CD4-positive, alpha-beta memory T cell (primary cell): Measurements from ENCODE around the gene ARFGEF3. TPM values are rescaled to one million over a fixed set of nuclear protein-coding genes. Genes with fewer than 3 reads are reported as not detected.

Experiments
- CTCF ChIA-PET: fragments of 350-600 bp; sonication (Branson Sonifier 250); formaldehyde crosslinking; loops from one replicate; lab custom pipeline; 2021; ENCODE audit warnings: inconsistent platforms; ENCODE audit not compliant: partially characterized antibody; lab: Charles Lee
- POLR2A ChIA-PET: fragments of 350-600 bp; sonication (Branson Sonifier 250); formaldehyde crosslinking; loops from one replicate; lab custom pipeline; 2021; ENCODE audit not compliant: partially characterized antibody; lab: Charles Lee
- DNase-seq, 5 donors: peaks; one replicate each; pipeline versions ENCODE4 v3.0.0 to v3.0.0-alpha.2; 2020 to 2022; ENCODE audit warnings: mixed read lengths in 1 of 5
- H3K27ac ChIP-seq: one replicate; pipeline ENCODE4 v1.7.0; 2013; ENCODE audit warnings: low read depth, low read length
- H3K27me3 ChIP-seq: 2 replicates; pipeline ENCODE4 v1.7.0; 2013; ENCODE audit warnings: mild to moderate bottlenecking, low read length, moderate library complexity; ENCODE audit not compliant: insufficient read depth
- H3K36me3 ChIP-seq: 2 replicates; pipeline ENCODE4 v1.7.0; 2013; ENCODE audit warnings: mild to moderate bottlenecking, low read length, moderate library complexity; ENCODE audit not compliant: insufficient read depth
- H3K4me1 ChIP-seq: 2 replicates; pipeline ENCODE4 v1.7.0; 2013; ENCODE audit warnings: mild to moderate bottlenecking, low read length, moderate library complexity; ENCODE audit not compliant: insufficient read depth
- H3K4me3 ChIP-seq, 2 donors: one replicate each; pipeline ENCODE4 v1.7.0; 2013; ENCODE audit warnings: low read length in 2 of 2, mild to moderate bottlenecking in 1 of 2
- H3K9me3 ChIP-seq, 2 donors: one replicate each; pipeline ENCODE4 v1.7.0; 2013; ENCODE audit warnings: low read length in 2 of 2, control low read depth in 1 of 2; ENCODE audit not compliant: control insufficient read depth in 1 of 2
- H3K27ac Mint-ChIP-seq, 7 donors: one replicate each; pipeline ENCODE4 v1.8.0; 2020 to 2021; ENCODE audit warnings: mixed read lengths in 7 of 7, mild to moderate bottlenecking in 6 of 7, inconsistent platforms in 3 of 7, moderate library complexity in 3 of 7
- H3K27me3 Mint-ChIP-seq, 2 donors: one replicate each; pipeline ENCODE4 v1.8.0; 2020 to 2021; ENCODE audit warnings: mixed read lengths in 2 of 2
- H3K36me3 Mint-ChIP-seq, 2 donors: one replicate each; pipeline ENCODE4 v1.8.0; 2020 to 2021; ENCODE audit warnings: mixed read lengths in 2 of 2, inconsistent platforms in 1 of 2, mild to moderate bottlenecking in 1 of 2
- H3K4me1 Mint-ChIP-seq, 4 donors: one replicate each; pipeline ENCODE4 v1.8.0; 2020 to 2021; ENCODE audit warnings: mixed read lengths in 4 of 4, mild to moderate bottlenecking in 1 of 4
- H3K4me3 Mint-ChIP-seq, 8 donors: one replicate each; pipeline ENCODE4 v1.8.0; 2020 to 2021; ENCODE audit warnings: mixed read lengths in 8 of 8, mild to moderate bottlenecking in 7 of 8, moderate library complexity in 6 of 8, inconsistent platforms in 3 of 8
- H3K9me3 Mint-ChIP-seq, 8 donors: one replicate each; pipeline ENCODE4 v1.8.0; 2020 to 2021; ENCODE audit warnings: mixed read lengths in 8 of 8, mild to moderate bottlenecking in 5 of 8, inconsistent platforms in 3 of 8, moderate library complexity in 1 of 8
- intact Hi-C: fragments of 100-400 bp; cut with micrococcal nuclease; formaldehyde crosslinking; loops from one replicate; pipeline ENCODE4 v1.15.1; 2023
- polyA plus RNA-seq, 2 donors: library from polyadenylated mRNA; unstranded; fragments of 300-500 nt; fragmentation: Illumina TruSeq; gene quantifications; one replicate each; pipeline ENCODE4 v1.2.3, GENCODE V29; 2021
- total RNA-seq, 2 experiments: library from RNA; stranded (reverse); gene quantifications; one replicate each; pipeline ENCODE4 v1.2.3, GENCODE V29; 2021

The ARFGEF3 gene
- total and polyA plus RNA-seq, 4 experiments from 2014 or later, result 0.03 TPM; not detected in 3

- Histone ChIP-seq H3K4me3 (no peak overlapping the region), H3K27me3 (no peaks in the 10 kb centered on the region), H3K4me1 (no peaks in the 10 kb centered on the region), H3K36me3 (no peaks in the 10 kb centered on the region), H3K27ac (no peak overlapping the region), H3K9me3 (no peaks in the 10 kb centered on the region)
- no peak for DNase-seq
- H3K27ac Mint-ChIP-seq, result no peak overlapping the region
- POLR2A ChIA-PET, result no interaction called here
- no peaks in the 10 kb centered on the region for H3K4me1 Mint-ChIP-seq
- intact Hi-C loops, result no loop called here
- H3K27me3 Mint-ChIP-seq, result peaks cover 2 to 9% of the 10 kb centered on the region in 2 donors
- no peaks in the 10 kb centered on the region for H3K9me3 Mint-ChIP-seq
- H3K36me3 Mint-ChIP-seq, result no peaks in the 10 kb centered on the region
- CTCF ChIA-PET, result no interaction called here
- no peak overlapping the region for H3K4me3 Mint-ChIP-seq
These were observed 222.0 kb downstream of the ARFGEF3 start for GRCh38 chr6:138383776-138384175.

GRCh38 chr6:138386897-138387296 is 225.2 kb downstream of the ARFGEF3 start:
- Mint-ChIP-seq H3K4me1 (no peaks in the 10 kb centered on the region), H3K9me3 (no peaks in the 10 kb centered on the region), H3K4me3 (no peak overlapping the region), H3K36me3 (no peaks in the 10 kb centered on the region), H3K27me3 (peaks cover 11 to 14% of the 10 kb centered on the region in 2 donors), H3K27ac (no peak overlapping the region)
- no peak overlapping the region for H3K27ac ChIP-seq
- H3K4me3 ChIP-seq, result no peak overlapping the region
- intact Hi-C loops, result no loop called here
- no peaks in the 10 kb centered on the region for H3K9me3 ChIP-seq
- no peaks in the 10 kb centered on the region for H3K27me3 ChIP-seq
- ChIA-PET CTCF (no interaction called here), POLR2A (no interaction called here)
- DNase-seq, result no peak
- H3K4me1 ChIP-seq, result no peaks in the 10 kb centered on the region
- H3K36me3 ChIP-seq, result no peaks in the 10 kb centered on the region

- CTCF ChIA-PET, result interaction anchor here (1.0 kb wide), 1 partner anchor 130 kb away, joined by 3 read pairs; no protein-coding TSS in a partner anchor
- H3K27ac Mint-ChIP-seq, result no peak overlapping the region
- no peaks in the 10 kb centered on the region for H3K36me3 ChIP-seq
These were observed 226.0 kb downstream of the ARFGEF3 start for GRCh38 chr6:138387577-138388368.

GRCh38 chr6:138389551-138389950 is 227.8 kb downstream of the ARFGEF3 start:
- no peaks in the 10 kb centered on the region for H3K9me3 Mint-ChIP-seq
- Histone ChIP-seq H3K27me3 (no peaks in the 10 kb centered on the region), H3K9me3 (no peaks in the 10 kb centered on the region), H3K36me3 (no peaks in the 10 kb centered on the region), H3K4me3 (no peak overlapping the region), H3K4me1 (no peaks in the 10 kb centered on the region), H3K27ac (no peak overlapping the region)
- CTCF ChIA-PET, result no interaction called here
- H3K36me3 Mint-ChIP-seq, result no peaks in the 10 kb centered on the region
- no peaks in the 10 kb centered on the region for H3K4me1 Mint-ChIP-seq
- intact Hi-C loops, result no loop called here
- peaks cover 8 to 12% of the 10 kb centered on the region in 2 donors for H3K27me3 Mint-ChIP-seq
- H3K27ac Mint-ChIP-seq, result peak overlapping the region in 1 of 7 donors; percentile 9
- H3K4me3 Mint-ChIP-seq, result no peak overlapping the region
- no peak for DNase-seq
- POLR2A ChIA-PET, result no interaction called here

More at GRCh38 chr6:138387577-138388368, 226.0 kb downstream of the ARFGEF3 start:
- Histone ChIP-seq H3K27me3 (no peaks in the 10 kb centered on the region), H3K9me3 (no peaks in the 10 kb centered on the region), H3K27ac (no peak overlapping the region), H3K4me3 (no peak overlapping the region), H3K4me1 (no peaks in the 10 kb centered on the region)
- intact Hi-C loops, result no loop called here
- POLR2A ChIA-PET, result no interaction called here
- no peak for DNase-seq
- peaks cover 10 to 12% of the 10 kb centered on the region in 2 donors for H3K27me3 Mint-ChIP-seq
- no peaks in the 10 kb centered on the region for H3K9me3 Mint-ChIP-seq
- no peaks in the 10 kb centered on the region for H3K4me1 Mint-ChIP-seq
- no peak overlapping the region for H3K4me3 Mint-ChIP-seq
- H3K36me3 Mint-ChIP-seq, result no peaks in the 10 kb centered on the region

Other genes with a start within 250 kb of the ARFGEF3 start
- 1 to 10 TPM; 4.2 to 4.3 TPM for gene PERP, start 54.5 kb upstream of the ARFGEF3 start, total RNA-seq
- 1 to 10 TPM; 6.8 to 8.0 TPM for gene PERP, start 54.5 kb upstream of the ARFGEF3 start, polyA plus RNA-seq
- gene PBOV1, start 56.6 kb downstream of the ARFGEF3 start, total RNA-seq, result not detected
- gene PBOV1, start 56.6 kb downstream of the ARFGEF3 start, polyA plus RNA-seq, result not detected
- not detected for gene SMIM28, start 216.0 kb downstream of the ARFGEF3 start, total RNA-seq
- gene SMIM28, start 216.0 kb downstream of the ARFGEF3 start, polyA plus RNA-seq, result not detected
- 10 to 100 TPM; 47.2 to 52.7 TPM for gene HEBP2, start 242.3 kb downstream of the ARFGEF3 start, total RNA-seq
- 10 to 100 TPM; 47.9 to 49.6 TPM for gene HEBP2, start 242.3 kb downstream of the ARFGEF3 start, polyA plus RNA-seq